SIG-M5 treated with dmso at 0.1 percent for 504 hours (cell line): ENCODE measurements around the gene ZAR1L.

ENCODE experiments used
- DNase-seq: peaks from one replicate; lab custom pipeline; 2025; ENCODE audit not compliant: unreplicated experiment; lab: John Stamatoyannopoulos, UW

The ZAR1L gene

GRCh38 chr13:32256243-32256642, 58.9 kb downstream of the ZAR1L start:
- DNase-seq: no peak

GRCh38 chr13:32255724-32256109, 59.4 kb downstream of the ZAR1L start:
- DNase-seq: no peak

- no peak for DNase-seq
Measured at GRCh38 chr13:32254916-32255723, 60.0 kb downstream of the ZAR1L start.

- DNase-seq: no peak
Measured at GRCh38 chr13:32254416-32254815, 60.7 kb downstream of the ZAR1L start.

- DNase-seq: no peak
Measured at GRCh38 chr13:32253911-32254399, 61.2 kb downstream of the ZAR1L start.
